Left hindlimb (tissue), 1 donor: Measurements from ENCODE around the gene UNC80.

Experiments
- DNase-seq: peaks from one replicate; pipeline ENCODE4 v3.0.0-alpha.2; 2018

The UNC80 gene

GRCh38 chr2:210034087-210034683 is 262.6 kb downstream of the UNC80 start:
- DNase-seq, result no peak

GRCh38 chr2:210035679-210036078 is 264.0 kb downstream of the UNC80 start:
- DNase-seq, result no peak

GRCh38 chr2:210038078-210038477 is 266.4 kb downstream of the UNC80 start:
- DNase-seq, result no peak

GRCh38 chr2:210046851-210047500 is 275.3 kb downstream of the UNC80 start:
- DNase-seq, result no peak
